ENCODE results near the gene MIPEP.

The MIPEP gene

GRCh38 chr13:23849670-23850069, 39.5 kb downstream of the MIPEP start (continued):
- TF ChIP-seq ZNF394 (tag by site-specific recombination; IDR thresholded peaks at IDR 0.05; ENCODE audit: borderline replicate concordance) (no peak), ZNF223 (tag by site-specific recombination; IDR thresholded peaks at IDR 0.05) (no peak)

- Histone ChIP-seq H3K4me1 (ENCODE audit: control insufficient read depth, insufficient read depth, low read length) (no peaks in the 10 kb centered on the region), H3K27ac (ENCODE audit: extremely low read depth, low read depth, low read length) (no peak overlapping the region), H3K4me3 (ENCODE audit: low read depth, low read length) (no peak overlapping the region), H3K9me3 (ENCODE audit: control insufficient read depth, insufficient read depth, low read depth, low read length) (no peaks in the 10 kb centered on the region), H3K36me3 (ENCODE audit: control insufficient read depth in 2 of 2, insufficient read depth in 1 of 2, low read length in 2 of 2) (no peaks in the 10 kb centered on the region)
- TF ChIP-seq KLF8 (tag by site-specific recombination; IDR thresholded peaks at IDR 0.05) = no peak
- no peak for TF ChIP-seq ZNF621 (tag by site-specific recombination; IDR thresholded peaks at IDR 0.05)
- no peak for TF ChIP-seq SALL2 (tag by site-specific recombination; IDR thresholded peaks at IDR 0.05; ENCODE audit: borderline replicate concordance)
- no peak for TF ChIP-seq OVOL3 (tag by site-specific recombination; IDR thresholded peaks at IDR 0.05)
- no peak for TF ChIP-seq ZNF10 (tag by site-specific recombination; IDR thresholded peaks at IDR 0.05)
- no peak for TF ChIP-seq ZNF629 (tag by site-specific recombination; IDR thresholded peaks at IDR 0.05)
- no peak for TF ChIP-seq ZNF791 (tag by site-specific recombination; IDR thresholded peaks at IDR 0.05)
- no peak for TF ChIP-seq MZF1 (tag by site-specific recombination; IDR thresholded peaks at IDR 0.05; ENCODE audit: borderline replicate concordance)
- TF ChIP-seq ZNF324 (tag by site-specific recombination; IDR thresholded peaks at IDR 0.05) = no peak
- TF ChIP-seq ZXDB (tag by site-specific recombination; IDR thresholded peaks at IDR 0.05) = no peak
- TF ChIP-seq ZNF677 (tag by site-specific recombination; IDR thresholded peaks at IDR 0.05) = no peak
- no peak for TF ChIP-seq ZNF391 (tag by site-specific recombination; IDR thresholded peaks at IDR 0.05; ENCODE audit: borderline replicate concordance, low read depth)
- TF ChIP-seq KLF10 (tag by site-specific recombination; IDR thresholded peaks at IDR 0.05) = no peak
- ChIA-PET POLR2A (no interaction called here), CTCF (interaction anchor here (0.6 to 0.9 kb wide), 2 partner anchors 60 to 312 kb away, joined by 3 read pairs; no protein-coding TSS in a partner anchor)
Measured at GRCh38 chr13:23848646-23849141, 40.5 kb downstream of the MIPEP start.

- ChIA-PET POLR2A (no interaction called here), CTCF (interaction anchor here (0.9 kb wide), 1 partner anchor 59 kb away, joined by 3 read pairs; no protein-coding TSS in a partner anchor)
- H3K36me3 ChIP-seq (ENCODE audit: control insufficient read depth in 2 of 2, insufficient read depth in 1 of 2, low read length in 2 of 2) = no peaks in the 10 kb centered on the region
- H3K4me3 ChIP-seq (ENCODE audit: low read depth, low read length) = no peak overlapping the region
- no peaks in the 10 kb centered on the region for H3K9me3 ChIP-seq (ENCODE audit: control insufficient read depth, insufficient read depth, low read depth, low read length)
- H3K27ac ChIP-seq (ENCODE audit: extremely low read depth, low read depth, low read length) = no peak overlapping the region
- 0 out of 2 replicates have a peak, but pooled peaks have one; percentile 44 for TF ChIP-seq ZSCAN30 (tag by site-specific recombination; IDR thresholded peaks at IDR 0.05)
- no peak for TF ChIP-seq ZNF626 (tag by site-specific recombination; IDR thresholded peaks at IDR 0.05)
- H3K4me1 ChIP-seq (ENCODE audit: control insufficient read depth, insufficient read depth, low read length) = no peaks in the 10 kb centered on the region
Measured at GRCh38 chr13:23848019-23848418, 41.2 kb downstream of the MIPEP start.

DNA sequence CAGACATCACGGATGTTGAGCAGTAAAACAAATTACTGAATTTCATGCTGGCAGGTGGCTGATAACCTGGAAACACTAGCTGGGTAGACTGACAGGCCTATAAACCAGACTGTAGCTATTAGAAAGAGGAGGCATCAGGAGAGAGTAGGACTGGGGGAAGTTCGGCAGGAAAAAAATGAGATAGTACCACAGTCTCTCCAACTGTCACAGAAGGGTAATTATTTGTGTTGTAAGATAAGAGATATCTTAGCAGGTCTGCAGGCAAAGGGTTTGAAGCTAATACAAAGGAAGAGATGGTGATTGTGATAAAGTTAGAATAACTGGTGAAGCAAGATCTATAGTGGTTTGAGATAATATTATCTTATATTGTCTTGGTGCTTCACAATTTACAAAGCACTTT, 41.7 kb downstream of the MIPEP start:
- CTCF ChIA-PET = no interaction called here
- POLR2A ChIA-PET = no interaction called here
- no peaks in the 10 kb centered on the region for H3K9me3 ChIP-seq (ENCODE audit: control insufficient read depth, insufficient read depth, low read depth, low read length)
- H3K4me3 ChIP-seq (ENCODE audit: low read depth, low read length) = no peak overlapping the region
- H3K36me3 ChIP-seq (ENCODE audit: control insufficient read depth in 2 of 2, insufficient read depth in 1 of 2, low read length in 2 of 2) = no peaks in the 10 kb centered on the region
- no peaks in the 10 kb centered on the region for H3K4me1 ChIP-seq (ENCODE audit: control insufficient read depth, insufficient read depth, low read length)
- H3K27ac ChIP-seq (ENCODE audit: extremely low read depth, low read depth, low read length) = no peak overlapping the region
- TF ChIP-seq SP3 (tag by site-specific recombination; IDR thresholded peaks at IDR 0.05) (no peak), ZBTB7A (tag by site-specific recombination; IDR thresholded peaks at IDR 0.05; ENCODE audit: low read depth) (no peak), ZBTB21 (tag by site-specific recombination; IDR thresholded peaks at IDR 0.05) (no peak), ZNF623 (tag by site-specific recombination; IDR thresholded peaks at IDR 0.05) (no peak), PRDM6 (tag by site-specific recombination; IDR thresholded peaks at IDR 0.05) (no peak), ZNF248 (tag by site-specific recombination; IDR thresholded peaks at IDR 0.05) (no peak), OVOL3 (tag by site-specific recombination; IDR thresholded peaks at IDR 0.05) (no peak), ZNF776 (tag by site-specific recombination; IDR thresholded peaks at IDR 0.05; ENCODE audit: borderline replicate concordance) (no peak), PRDM4 (tag by site-specific recombination; IDR thresholded peaks at IDR 0.05) (no peak)
- TF ChIP-seq, protein P1, sequence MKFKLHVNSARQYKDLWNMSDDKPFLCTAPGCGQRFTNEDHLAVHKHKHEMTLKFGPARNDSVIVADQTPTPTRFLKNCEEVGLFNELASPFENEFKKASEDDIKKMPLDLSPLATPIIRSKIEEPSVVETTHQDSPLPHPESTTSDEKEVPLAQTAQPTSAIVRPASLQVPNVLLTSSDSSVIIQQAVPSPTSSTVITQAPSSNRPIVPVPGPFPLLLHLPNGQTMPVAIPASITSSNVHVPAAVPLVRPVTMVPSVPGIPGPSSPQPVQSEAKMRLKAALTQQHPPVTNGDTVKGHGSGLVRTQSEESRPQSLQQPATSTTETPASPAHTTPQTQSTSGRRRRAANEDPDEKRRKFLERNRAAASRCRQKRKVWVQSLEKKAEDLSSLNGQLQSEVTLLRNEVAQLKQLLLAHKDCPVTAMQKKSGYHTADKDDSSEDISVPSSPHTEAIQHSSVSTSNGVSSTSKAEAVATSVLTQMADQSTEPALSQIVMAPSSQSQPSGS (tag by site-specific recombination; IDR thresholded peaks at IDR 0.05; ENCODE audit: low read depth) = no peak

Measured in HEK293 (cell line).